Activated gamma-delta T cell treated with Interleukin-2 at 50 U/mL for 16 hours (primary cell): ENCODE data around the gene ZBBX.

Source experiments
- DNase-seq: peaks from one replicate; pipeline ENCODE4 v3.0.0-alpha.2; 2020

ZBBX gene

DNA sequence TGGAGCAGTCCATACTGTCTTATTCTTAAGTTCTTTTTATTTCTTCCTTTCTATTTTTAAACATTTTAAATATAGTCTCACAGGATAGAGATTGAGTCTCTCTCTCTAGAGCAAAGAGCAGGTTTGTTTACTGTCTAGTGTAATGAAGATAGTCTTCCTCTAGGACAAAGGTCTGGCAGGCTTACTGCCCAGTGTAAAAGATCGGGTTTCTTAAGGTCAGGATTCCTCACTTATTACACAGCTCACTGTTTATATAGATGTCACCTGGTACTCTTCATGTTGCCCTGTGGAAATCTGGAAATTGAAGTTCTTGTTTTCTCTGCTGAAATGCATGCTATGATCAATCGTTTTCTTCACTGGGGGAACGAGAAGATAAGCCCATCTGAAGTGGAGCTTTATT, 76.0 kb downstream of the ZBBX start:
- no peak for DNase-seq

DNA sequence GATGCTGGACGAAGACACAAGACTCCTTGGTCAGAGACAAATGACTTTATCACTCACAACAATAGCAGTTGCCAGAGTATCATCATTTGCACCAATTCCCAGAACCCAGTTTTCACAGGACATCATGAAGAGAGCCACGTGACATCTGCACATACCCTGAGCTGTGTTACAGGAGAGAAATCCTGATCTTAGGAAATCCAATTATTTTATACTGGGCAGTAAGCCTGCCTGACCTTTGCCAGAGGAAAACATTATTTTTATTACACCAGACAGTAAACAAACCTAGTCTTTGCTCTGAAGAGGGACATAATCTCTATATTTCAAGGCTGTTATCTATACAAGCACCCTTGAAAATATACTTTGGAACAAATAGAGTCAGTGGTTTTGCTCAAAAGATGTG, 77.4 kb downstream of the ZBBX start:
- no peak for DNase-seq

DNA sequence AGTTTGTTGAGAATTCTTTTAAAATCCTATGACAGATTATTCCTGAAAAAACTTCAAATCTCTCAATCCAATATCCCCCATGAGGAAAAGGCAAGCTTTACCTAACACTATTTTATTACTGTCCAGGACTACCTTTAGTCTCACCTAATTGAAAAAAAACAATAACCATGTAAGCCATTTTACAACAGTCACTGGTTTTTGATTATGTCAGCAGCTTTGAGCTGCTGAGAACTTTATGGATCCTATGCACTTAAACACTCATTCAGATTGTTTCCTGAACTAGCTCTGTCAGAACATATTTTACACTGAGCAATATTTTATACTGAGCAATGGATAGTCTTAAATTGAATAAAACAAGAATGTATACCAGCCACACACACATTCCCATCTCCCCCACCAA, 79.9 kb downstream of the ZBBX start:
- no peak for DNase-seq

DNA sequence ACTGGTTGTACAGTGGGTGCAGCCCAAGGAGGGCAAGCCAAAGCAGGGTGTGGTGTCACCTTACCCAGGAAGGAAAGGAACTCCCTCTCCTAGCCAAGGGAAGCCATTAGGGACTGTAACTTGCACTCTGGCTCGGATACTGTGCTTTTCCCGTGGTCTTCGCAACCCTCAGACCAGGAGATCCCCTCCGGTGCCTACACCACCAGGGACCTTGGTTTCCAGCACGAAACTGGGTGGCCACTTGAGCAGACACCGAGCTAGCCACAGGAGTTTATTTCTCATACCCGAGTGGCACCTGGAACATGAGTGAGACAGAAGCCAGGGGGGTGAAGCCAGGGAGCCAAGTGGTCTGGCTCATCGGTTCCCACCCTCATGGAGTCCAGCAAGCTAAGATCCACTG, 90.7 kb downstream of the ZBBX start:
- DNase-seq: no peak

DNA sequence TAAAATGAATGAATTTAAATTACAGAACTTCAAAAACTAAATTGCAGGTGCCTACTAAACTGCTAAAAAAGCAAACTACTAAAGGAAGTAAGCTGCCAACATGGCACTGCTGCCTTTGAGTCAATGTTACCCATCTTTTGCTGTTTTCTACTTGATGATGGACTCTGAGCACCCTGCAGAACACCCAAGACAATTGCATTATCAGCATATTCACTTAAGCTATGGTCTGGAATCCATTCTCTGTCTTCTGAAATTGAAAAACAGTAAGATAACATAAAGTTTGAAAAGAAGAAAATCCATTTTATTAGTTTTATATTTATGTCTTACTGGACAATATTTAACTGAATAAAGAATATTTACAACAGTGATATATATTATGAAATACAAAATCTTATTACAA, 91.4 kb downstream of the ZBBX start:
- no peak for DNase-seq

DNA sequence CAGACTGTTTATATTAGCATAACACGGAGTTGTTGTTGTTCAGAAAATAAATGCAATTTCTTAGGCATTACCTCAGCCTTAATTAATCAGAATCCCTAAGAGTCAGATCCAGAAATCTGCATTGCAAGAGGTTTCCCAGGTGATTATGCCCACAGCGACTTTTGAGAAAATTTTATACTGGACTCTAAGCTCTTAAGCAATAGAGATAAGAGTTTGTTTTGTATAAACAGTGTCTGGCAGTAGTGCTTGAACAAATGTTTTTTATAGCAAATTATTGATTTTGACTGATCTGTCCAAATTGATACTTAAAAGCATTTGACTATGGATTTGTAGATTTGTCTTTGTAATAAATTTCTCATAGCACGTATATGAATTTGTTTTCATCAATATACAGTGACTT, 92.8 kb downstream of the ZBBX start:
- no peak for DNase-seq

DNA sequence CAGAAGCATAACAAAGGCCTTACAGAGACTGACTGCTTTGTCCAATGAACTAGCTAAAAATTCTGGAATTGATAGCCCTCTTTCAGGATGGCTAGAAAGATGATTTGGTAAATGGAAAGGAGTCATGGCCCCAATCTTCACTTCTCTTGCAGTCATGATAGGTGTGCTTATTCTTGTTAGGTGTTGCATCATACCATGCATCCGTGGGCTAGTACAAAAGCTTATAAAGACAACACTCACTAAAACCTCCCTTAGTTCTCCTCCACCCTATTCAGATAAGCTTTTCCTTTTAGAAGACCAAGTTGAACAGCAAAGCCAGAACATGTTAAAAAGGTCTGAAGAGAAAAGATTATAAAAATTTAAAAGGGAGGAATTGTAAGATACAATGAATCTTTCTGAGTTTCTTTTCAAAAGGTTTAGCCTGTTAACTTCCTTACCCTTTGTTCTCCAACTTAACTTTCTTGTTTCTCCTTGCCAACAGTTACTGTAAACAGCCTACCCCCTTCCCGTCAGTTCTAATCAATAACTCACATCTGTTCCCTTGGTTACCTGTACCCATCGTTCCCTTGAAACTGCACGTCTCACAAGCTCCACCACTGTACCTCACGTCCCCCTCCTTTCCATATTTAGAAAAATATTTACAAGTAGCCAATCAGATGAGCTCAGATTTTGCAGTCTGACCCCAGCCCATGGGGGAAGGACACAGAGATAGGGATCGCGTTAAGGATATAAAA, 105.8 kb downstream of the ZBBX start:
- no peak for DNase-seq

DNA sequence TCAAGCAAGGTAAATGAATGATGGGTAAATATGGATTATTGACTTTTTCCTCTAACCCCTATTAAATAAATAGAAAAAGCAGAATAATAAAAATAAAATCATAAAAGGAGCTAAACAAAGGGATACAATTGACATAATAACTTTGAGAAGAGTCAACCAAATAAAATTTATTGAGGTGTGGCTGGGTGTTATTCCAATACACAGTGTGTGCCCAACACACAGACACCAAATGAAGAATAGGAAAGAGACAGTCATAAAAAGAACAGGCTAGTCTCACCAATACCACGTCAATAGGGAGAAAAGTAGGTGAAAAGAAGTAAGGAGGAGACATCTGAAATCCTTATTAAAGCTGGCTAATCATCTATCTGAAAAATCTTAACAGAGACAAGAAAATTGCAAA, 127.1 kb downstream of the ZBBX start:
- no peak for DNase-seq

DNA sequence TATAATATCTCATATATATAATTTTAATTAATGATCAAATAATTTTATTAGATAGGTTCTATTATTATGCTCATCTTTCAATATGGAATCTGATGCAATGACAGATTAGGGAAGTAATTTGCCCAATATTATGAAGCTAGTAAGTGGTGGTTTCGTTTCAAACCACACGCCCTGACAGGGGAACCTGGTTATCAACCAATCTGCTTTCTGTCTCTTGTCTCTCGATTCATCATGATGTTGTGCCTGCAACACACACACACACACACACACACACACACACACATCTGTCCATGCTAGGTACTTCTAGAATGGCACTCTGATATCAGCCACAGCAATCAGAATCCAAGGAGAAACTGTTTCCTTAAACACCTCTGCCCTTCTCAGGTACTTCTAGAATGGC, 128.4 kb downstream of the ZBBX start:
- no peak for DNase-seq

DNA sequence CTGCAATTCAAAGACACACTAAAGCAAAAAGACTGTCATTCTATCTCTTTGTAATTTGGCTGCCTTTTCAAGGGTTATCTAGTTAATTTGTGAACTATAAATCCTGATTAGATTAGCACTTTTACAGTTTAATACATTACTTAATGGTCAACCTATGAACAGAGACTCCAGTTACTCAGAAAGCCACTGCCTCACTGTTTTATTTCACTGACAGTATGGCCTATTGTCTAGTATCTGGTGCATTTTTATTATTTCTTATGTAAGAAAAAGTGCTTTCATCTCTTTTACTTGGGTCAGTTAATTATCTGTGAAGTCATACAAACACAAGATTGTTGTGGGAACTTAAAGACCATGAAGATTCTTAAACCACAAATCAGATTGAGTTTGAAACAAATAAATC, 133.8 kb downstream of the ZBBX start:
- DNase-seq: no peak

DNA sequence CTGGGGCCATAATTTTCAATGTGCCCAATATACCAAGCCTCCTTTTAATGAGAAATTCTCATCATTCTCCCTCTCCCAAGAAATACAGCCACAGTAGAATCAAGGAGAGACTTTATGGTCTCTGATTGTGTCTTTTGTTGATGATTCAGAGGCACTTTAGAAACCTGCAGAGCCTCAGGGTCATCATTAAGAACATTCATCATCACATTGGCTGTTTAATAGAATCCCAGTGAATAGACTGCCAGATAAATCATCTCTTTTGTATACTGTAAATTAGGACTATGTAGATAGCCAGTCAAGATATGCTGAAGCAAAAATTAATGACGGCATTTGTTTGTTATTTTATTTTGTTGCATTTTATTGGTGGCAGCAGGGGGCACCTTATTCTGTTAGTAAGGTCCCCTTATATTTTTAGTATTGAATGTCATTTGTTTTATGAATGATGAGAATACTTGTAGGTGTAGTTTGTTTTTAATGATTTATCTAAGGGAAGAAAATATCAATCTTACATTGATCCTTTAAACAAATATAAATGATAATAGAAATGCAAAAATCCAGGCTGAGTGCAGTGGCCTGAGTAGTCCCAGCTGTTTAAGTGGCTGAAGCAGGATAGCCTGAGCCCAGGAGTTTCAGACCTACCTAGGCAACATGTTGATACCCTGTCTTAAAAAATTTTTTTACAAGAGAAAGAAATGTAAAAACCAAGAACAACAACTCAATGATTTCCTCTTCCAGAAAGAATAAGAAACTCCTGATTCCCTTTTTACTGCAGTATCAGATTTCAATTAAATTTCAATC, 138.8 kb downstream of the ZBBX start:
- no peak for DNase-seq

DNA sequence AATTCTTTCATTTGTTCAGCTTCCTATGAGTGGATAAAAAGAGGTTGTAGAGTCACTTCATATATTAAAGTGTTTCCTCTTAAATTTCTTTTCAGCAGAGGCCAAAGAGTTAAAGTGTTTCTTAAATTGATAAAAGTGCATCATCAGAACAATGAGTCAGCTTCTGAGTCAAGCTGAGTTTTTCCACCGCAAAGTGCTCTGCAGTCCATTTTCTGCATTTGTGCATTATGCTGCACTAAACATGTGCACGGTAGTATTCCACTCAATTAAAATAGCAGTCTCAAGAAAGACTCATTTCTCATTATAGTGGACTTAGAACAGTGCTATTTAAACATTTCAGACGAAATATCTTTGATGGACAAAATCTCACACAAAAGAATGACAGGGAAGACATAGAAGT, 152.0 kb downstream of the ZBBX start:
- DNase-seq: no peak

DNA sequence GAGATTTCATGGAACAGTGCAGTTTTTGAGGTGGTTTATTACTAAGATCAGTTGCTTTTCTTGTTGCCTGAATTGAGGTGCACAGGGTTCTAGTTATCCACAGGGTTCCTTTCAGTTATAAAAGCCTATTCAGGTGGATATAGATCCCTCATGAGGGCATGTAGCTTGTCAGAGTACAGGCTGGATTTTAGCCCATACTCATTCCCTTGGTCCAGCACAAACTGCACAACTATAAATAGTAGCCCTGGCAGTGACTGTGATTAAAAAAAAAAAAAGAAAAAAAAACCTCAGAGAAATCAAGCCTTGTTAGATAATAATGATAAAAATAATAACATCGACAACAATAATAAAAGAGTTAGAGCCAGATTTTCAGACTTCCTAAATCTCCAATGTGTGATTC, 154.3 kb downstream of the ZBBX start:
- DNase-seq: no peak

DNA sequence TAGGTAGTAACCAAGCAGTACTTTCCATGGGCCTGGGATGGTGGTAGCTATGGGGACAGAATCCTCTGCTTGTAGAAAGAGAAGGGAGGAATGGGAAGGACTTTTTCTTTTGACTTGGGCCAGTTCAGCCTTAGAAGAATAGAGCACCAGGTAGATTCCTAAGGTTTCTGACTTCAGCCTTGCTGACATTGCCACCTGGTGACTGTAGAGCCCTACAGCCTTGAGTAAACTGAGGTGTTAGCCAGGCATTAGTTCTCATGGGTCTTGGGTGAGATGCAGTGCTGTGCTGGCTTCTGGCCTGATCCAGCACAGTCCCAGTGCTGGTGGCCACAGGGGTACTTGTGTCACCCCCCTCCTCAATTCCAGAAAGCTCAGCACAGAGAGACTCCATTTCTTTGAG, 171.1 kb downstream of the ZBBX start:
- no peak for DNase-seq

DNA sequence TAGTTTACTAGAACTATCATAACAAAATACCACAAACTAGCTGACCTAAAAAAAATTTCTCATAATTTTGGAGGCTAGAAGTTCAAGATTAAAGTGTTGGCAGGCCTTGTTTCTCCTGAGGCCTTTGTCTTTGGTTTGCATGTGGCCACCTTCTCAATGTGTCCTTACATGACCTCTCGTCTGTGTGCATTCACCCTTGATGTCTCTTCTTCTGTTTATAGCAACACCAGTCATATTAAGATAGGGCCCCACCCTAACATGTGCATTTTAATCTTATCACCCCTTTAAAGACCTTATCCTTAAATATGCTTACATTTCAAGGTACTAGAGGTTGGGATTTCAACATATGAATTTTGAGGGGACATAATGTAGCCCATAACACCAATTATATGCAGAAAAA, 177.0 kb downstream of the ZBBX start:
- DNase-seq: no peak

DNA sequence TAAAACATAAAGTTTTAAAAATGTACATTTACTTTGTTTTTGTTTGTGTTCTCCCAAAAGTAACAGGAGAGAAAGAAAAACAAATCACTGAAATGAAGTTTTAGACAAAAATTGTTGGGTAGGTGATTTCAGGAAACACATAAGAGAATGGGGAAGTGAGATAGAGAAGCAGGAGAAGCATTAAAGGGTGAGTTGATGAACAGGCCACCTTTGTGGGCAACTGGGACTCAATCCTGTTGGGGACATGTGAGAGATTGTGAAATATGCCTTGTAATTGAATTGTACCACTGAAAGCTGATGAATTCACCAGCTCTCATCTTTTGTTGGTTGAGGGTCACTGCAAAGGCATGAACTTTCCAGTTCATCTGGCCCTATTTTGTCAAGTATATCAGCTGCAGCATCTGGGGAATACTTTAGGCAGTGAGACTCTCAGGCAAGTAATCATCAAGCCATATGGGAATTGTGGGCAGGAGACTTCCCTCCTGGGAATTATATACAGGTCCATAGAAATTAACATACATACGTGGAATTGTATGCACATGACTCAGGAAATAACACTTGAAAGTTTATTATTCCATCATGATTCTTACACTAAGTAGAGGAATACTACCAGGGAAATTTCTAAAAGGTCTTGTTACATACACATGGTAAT, 181.0 kb downstream of the ZBBX start:
- no peak for DNase-seq
